ENCODE results near the gene SLC5A8.

DNA sequence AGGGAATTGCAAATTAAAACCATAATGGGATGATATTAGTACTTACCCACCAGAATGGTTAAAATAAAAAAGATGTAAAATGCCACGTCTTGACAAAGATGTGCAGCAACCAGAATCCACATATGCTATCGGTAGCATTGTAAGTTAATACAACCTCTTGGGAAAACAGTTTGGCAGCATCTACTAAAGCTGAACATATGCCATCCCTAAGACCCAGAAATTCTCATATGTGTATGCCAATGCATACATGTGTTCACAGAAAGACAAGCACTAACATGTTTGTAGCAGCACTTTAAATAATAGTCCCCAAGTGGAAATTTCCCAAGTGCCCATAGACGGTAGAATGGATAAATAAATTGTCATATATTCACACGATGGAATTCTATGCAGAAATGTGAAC, 28.3 kb upstream of the SLC5A8 start:
- TF ChIP-seq, protein P1, sequence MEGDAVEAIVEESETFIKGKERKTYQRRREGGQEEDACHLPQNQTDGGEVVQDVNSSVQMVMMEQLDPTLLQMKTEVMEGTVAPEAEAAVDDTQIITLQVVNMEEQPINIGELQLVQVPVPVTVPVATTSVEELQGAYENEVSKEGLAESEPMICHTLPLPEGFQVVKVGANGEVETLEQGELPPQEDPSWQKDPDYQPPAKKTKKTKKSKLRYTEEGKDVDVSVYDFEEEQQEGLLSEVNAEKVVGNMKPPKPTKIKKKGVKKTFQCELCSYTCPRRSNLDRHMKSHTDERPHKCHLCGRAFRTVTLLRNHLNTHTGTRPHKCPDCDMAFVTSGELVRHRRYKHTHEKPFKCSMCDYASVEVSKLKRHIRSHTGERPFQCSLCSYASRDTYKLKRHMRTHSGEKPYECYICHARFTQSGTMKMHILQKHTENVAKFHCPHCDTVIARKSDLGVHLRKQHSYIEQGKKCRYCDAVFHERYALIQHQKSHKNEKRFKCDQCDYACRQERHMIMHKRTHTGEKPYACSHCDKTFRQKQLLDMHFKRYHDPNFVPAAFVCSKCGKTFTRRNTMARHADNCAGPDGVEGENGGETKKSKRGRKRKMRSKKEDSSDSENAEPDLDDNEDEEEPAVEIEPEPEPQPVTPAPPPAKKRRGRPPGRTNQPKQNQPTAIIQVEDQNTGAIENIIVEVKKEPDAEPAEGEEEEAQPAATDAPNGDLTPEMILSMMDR (IDR thresholded peaks at IDR 0.05; ENCODE audit: low read depth, low read length, missing input control): no peak
- TF ChIP-seq MAX (IDR thresholded peaks at IDR 0.05) (no peak), HNF4A (conservative IDR thresholded peaks at IDR 0.05) (no peak)
